Mesenchymal stem cell (in vitro differentiated cells and primary cell): ENCODE results near the gene FUT6.
"Not testable (repeated sequence)": the region's sequence is repeated elsewhere in the genome, so short reads cannot be mapped to it uniquely, and the experiment has no call there.

Source experiments
- DNase-seq: peaks from one replicate; pipeline ENCODE4 v3.0.0-alpha.2; 2013
- H2AFZ ChIP-seq: one replicate; pipeline ENCODE4 v1.6.1; 2013; ENCODE audit warnings: low read depth, mild to moderate bottlenecking, control low read depth, inconsistent platforms, low read length, moderate library complexity
- H2AK5ac ChIP-seq: 2 replicates; pipeline ENCODE4 v1.6.1; 2013; ENCODE audit warnings: low read length, moderate library complexity, mild to moderate bottlenecking, inconsistent platforms; ENCODE audit not compliant: severe bottlenecking
- H2BK120ac ChIP-seq: one replicate; pipeline ENCODE4 v1.6.1; 2013; ENCODE audit warnings: low read depth, mild to moderate bottlenecking, inconsistent platforms, low read length, moderate library complexity
- H2BK12ac ChIP-seq, 2 experiments: one replicate each; pipeline ENCODE4 v1.6.1; 2013; ENCODE audit warnings: inconsistent platforms in 2 of 2, low read length in 2 of 2, mild to moderate bottlenecking in 2 of 2, moderate library complexity in 2 of 2, control low read depth in 1 of 2
- H2BK15ac ChIP-seq: one replicate; pipeline ENCODE4 v1.6.1; 2013; ENCODE audit warnings: mild to moderate bottlenecking, low read depth, inconsistent platforms; ENCODE audit not compliant: poor library complexity, severe bottlenecking
- H2BK5ac ChIP-seq: 2 replicates; pipeline ENCODE4 v1.6.1; 2013; ENCODE audit warnings: low read depth, mild to moderate bottlenecking, low read length, control low read depth, inconsistent platforms; ENCODE audit not compliant: poor library complexity, severe bottlenecking
- H3K14ac ChIP-seq, 2 experiments: one replicate each; pipeline ENCODE4 v1.6.1; 2013; ENCODE audit warnings: inconsistent platforms in 2 of 2, low read length in 2 of 2, control low read depth in 1 of 2, mild to moderate bottlenecking in 1 of 2, moderate library complexity in 1 of 2
- H3K18ac ChIP-seq, 2 experiments: one replicate each; pipeline ENCODE4 v1.6.1; 2013; ENCODE audit warnings: inconsistent platforms in 2 of 2, low read length in 2 of 2, control low read depth in 1 of 2, low read depth in 1 of 2, mild to moderate bottlenecking in 1 of 2
- H3K23ac ChIP-seq, 2 experiments: one replicate each; pipeline ENCODE4 v1.6.1; 2013; ENCODE audit warnings: inconsistent platforms in 2 of 2, low read length in 2 of 2, mild to moderate bottlenecking in 2 of 2, moderate library complexity in 2 of 2, control low read depth in 1 of 2
- H3K27ac ChIP-seq: 2 replicates; pipeline ENCODE4 v1.5.1; 2013; ENCODE audit warnings: mild to moderate bottlenecking, moderate library complexity, low read length, control low read depth, inconsistent platforms; ENCODE audit not compliant: poor library complexity, severe bottlenecking
- H3K27me3 ChIP-seq, 2 experiments: 2 replicates each; pipeline versions ENCODE4 v1.6.1 to v1.7.0; 2013; ENCODE audit warnings: low read length in 2 of 2, mild to moderate bottlenecking in 2 of 2, moderate library complexity in 2 of 2, control low read depth in 1 of 2, inconsistent platforms in 1 of 2; ENCODE audit not compliant: control insufficient read depth in 1 of 2, insufficient read depth in 1 of 2
- H3K36me3 ChIP-seq, 2 experiments: 2 replicates each; pipeline versions ENCODE4 v1.6.1 to v1.7.0; 2013; ENCODE audit warnings: low read length in 2 of 2, control low read depth in 1 of 2, inconsistent platforms in 1 of 2, low read depth in 1 of 2, mild to moderate bottlenecking in 1 of 2; ENCODE audit not compliant: insufficient read depth in 2 of 2, control insufficient read depth in 1 of 2
- H3K4ac ChIP-seq, 2 experiments: one replicate each; pipeline ENCODE4 v1.6.1; 2013; ENCODE audit warnings: inconsistent platforms in 2 of 2, low read length in 2 of 2, mild to moderate bottlenecking in 2 of 2, moderate library complexity in 2 of 2, control low read depth in 1 of 2, low read depth in 1 of 2
- H3K4me1 ChIP-seq: 2 replicates; pipeline ENCODE4 v1.6.1; 2013; ENCODE audit warnings: low read depth, low read length, control low read depth; ENCODE audit not compliant: control insufficient read depth, insufficient read depth
- H3K4me2 ChIP-seq: 2 replicates; pipeline ENCODE4 v1.6.1; 2013; ENCODE audit warnings: low read length, mild to moderate bottlenecking, inconsistent platforms; ENCODE audit not compliant: poor library complexity, severe bottlenecking
- H3K4me3 ChIP-seq, 2 experiments: 2 replicates each; pipeline versions ENCODE4 v1.5.1 to v1.7.0; 2013; ENCODE audit warnings: low read length in 2 of 2, mild to moderate bottlenecking in 2 of 2, control low read depth in 1 of 2, low read depth in 1 of 2; ENCODE audit not compliant: insufficient read depth in 1 of 2
- H3K79me1 ChIP-seq: replicated peaks from 2 replicates; pipeline ENCODE4 v1.6.1; 2013; ENCODE audit warnings: mild to moderate bottlenecking, control low read depth, low read length, inconsistent platforms; ENCODE audit not compliant: poor library complexity, severe bottlenecking
- H3K9ac ChIP-seq: 2 replicates; pipeline ENCODE4 v1.7.0; 2013; ENCODE audit warnings: mild to moderate bottlenecking, low read length, moderate library complexity
- H3K9me3 ChIP-seq: 2 replicates; pipeline ENCODE4 v1.7.0; 2013; ENCODE audit warnings: mild to moderate bottlenecking, low read length; ENCODE audit not compliant: control insufficient read depth
- H4K8ac ChIP-seq: one replicate; pipeline ENCODE4 v1.6.1; 2013; ENCODE audit warnings: inconsistent platforms, mild to moderate bottlenecking, low read length, moderate library complexity
- H4K91ac ChIP-seq: one replicate; pipeline ENCODE4 v1.6.1; 2013; ENCODE audit warnings: mild to moderate bottlenecking, low read length, inconsistent platforms
- WGBS: methylation state at CpG from one replicate; pipeline ENCODE4 v1.1.7; 2013; ENCODE audit warnings: mixed read lengths; 5-methylcytosine and 5-hydroxymethylcytosine counted together

FUT6 gene

DNA sequence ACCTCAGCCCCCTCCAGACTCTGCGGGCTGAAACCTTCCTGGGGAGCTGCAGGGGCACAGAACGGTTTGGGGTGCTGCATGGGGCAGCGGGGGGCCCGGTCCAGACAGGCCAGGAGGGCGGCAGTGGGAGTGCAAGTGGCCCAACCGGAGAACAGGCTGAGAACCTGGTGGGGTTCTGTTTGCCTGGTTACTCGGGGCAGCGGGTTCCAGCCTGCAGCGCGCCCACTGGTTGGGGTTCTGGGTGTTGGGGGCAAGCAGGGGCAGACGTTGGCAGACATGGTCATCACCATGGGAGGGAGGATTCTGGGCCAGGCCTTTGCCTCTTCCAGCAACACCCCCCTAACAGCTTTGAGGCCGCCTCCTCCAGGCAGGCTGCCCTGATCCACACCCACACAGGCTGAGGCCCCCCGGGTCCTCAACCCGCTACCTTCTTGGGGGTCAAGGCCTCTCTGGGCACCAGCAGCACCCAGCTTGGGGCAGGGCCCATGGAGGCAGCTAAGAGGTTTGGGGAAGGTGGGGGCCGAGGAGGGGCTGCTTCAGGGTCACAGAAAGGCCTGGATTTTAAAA is 54.8 kb downstream of the FUT6 start, which contains the start of gene PRR22:
TSS of gene PRR22 (minus strand) at position 166 of the 567 bp plus-strand sequence. CDS start at position 80, 86 bp downstream.
- Histone ChIP-seq H2BK12ac (no peak within 1 kb of the TSS), H2AK5ac (no peak within 1 kb of the TSS), H3K9me3 (no peaks in the 10 kb centered on the region), H3K14ac (no peak within 1 kb of the TSS), H3K4me1 (peaks cover 4% of the 10 kb centered on the region), H2BK5ac (no peak within 1 kb of the TSS), H3K18ac (no peak within 1 kb of the TSS), H3K27me3 (no peaks in the 10 kb centered on the region), H2AFZ (no peak within 1 kb of the TSS), H3K9ac (no peak within 1 kb of the TSS), H4K91ac (no peak within 1 kb of the TSS), H2BK120ac (no peak within 1 kb of the TSS), H3K4me2 (no peak within 1 kb of the TSS), H3K23ac (no peak within 1 kb of the TSS), H3K79me1 (peaks cover 36% of the 10 kb centered on the region), H3K36me3 (peaks cover 53 to 76% of the 10 kb centered on the region in 2 experiments), H3K4me3 (peak within 1 kb of the TSS in 1 of 2 experiments; percentile 14), H4K8ac (no peak within 1 kb of the TSS), H3K4ac (no peak within 1 kb of the TSS), H2BK15ac (no peak within 1 kb of the TSS), H3K27ac (no peak within 1 kb of the TSS)
- 95% methylated on average over 10 of the region's 15 CpGs for WGBS
- DNase-seq, result no peak

GRCh38 chr19:5782945-5783919 is 56.3 kb downstream of the FUT6 start:
- Histone ChIP-seq H3K14ac (no peak overlapping the region), H3K27me3 (no peaks in the 10 kb centered on the region), H2AFZ (no peak overlapping the region), H3K9me3 (no peaks in the 10 kb centered on the region), H3K23ac (no peak overlapping the region), H2AK5ac (no peak overlapping the region), H3K36me3 (peaks cover 42 to 62% of the 10 kb centered on the region in 2 experiments), H3K79me1 (peaks cover 26% of the 10 kb centered on the region), H2BK12ac (no peak overlapping the region), H3K4me3 (no peak overlapping the region), H3K18ac (no peak overlapping the region), H3K4ac (no peak overlapping the region), H3K9ac (no peak overlapping the region), H2BK5ac (no peak overlapping the region), H3K27ac (no peak overlapping the region), H4K8ac (no peak overlapping the region), H4K91ac (no peak overlapping the region), H3K4me2 (no peak overlapping the region), H2BK15ac (no peak overlapping the region), H3K4me1 (peaks cover 4% of the 10 kb centered on the region), H2BK120ac (no peak overlapping the region)
- DNase-seq, result no peak
- WGBS, result 91% methylated on average over 48 of the region's 48 CpGs

- H3K9me3 ChIP-seq, result no peaks in the 10 kb centered on the region
- no peak for DNase-seq
- no peak overlapping the region for H2BK12ac ChIP-seq
- H4K8ac ChIP-seq, result no peak overlapping the region
- H2AK5ac ChIP-seq, result no peak overlapping the region
- peak overlapping the region; percentile 30 for H4K91ac ChIP-seq
- H3K4me1 ChIP-seq, result peaks cover 3% of the 10 kb centered on the region
- H3K27ac ChIP-seq, result no peak overlapping the region
- H2BK5ac ChIP-seq, result no peak overlapping the region
- no peak overlapping the region for H3K9ac ChIP-seq
- peaks cover 0 to 1% of the 10 kb centered on the region in 2 experiments for H3K27me3 ChIP-seq
- peaks cover 33 to 53% of the 10 kb centered on the region in 2 experiments for H3K36me3 ChIP-seq
- no peak overlapping the region for H2AFZ ChIP-seq
- H3K4me3 ChIP-seq, result no peak overlapping the region
- H3K23ac ChIP-seq, result no peak overlapping the region
- 96% methylated on average over 9 of the region's 9 CpGs for WGBS
- H3K14ac ChIP-seq, result no peak overlapping the region
- H3K79me1 ChIP-seq, result peaks cover 21% of the 10 kb centered on the region
- no peak overlapping the region for H2BK15ac ChIP-seq
- H3K4ac ChIP-seq, result no peak overlapping the region
- no peak overlapping the region for H2BK120ac ChIP-seq
- H3K4me2 ChIP-seq, result no peak overlapping the region
- no peak overlapping the region for H3K18ac ChIP-seq
These were observed 57.2 kb downstream of the FUT6 start for GRCh38 chr19:5782322-5782721.

DNA sequence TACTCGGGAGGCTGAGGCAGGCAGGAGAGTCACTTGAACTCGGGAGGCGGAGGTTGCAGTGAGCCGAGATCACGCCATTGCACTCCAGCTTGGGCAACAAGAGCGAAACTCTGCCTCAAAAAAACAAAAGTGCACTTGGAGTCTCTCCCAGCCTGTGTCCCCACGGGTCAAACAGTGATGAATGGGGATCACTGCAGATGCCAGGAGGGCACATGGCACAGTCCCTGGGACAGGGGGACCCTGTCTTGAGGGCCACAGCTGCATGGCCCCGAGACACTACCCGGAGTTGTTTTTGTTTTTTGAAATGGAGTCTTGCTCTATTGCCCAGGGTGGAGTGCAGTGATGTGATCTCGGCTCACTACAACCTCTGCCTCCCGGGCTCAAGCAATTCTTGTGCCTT is 58.6 kb downstream of the FUT6 start:
- not testable (repeated sequence) for H2BK15ac ChIP-seq, H2BK12ac ChIP-seq, DNase-seq, H4K91ac ChIP-seq, H4K8ac ChIP-seq, H3K4me2 ChIP-seq, H3K9me3 ChIP-seq, H3K27ac ChIP-seq, H3K4ac ChIP-seq, H3K27me3 ChIP-seq, H3K23ac ChIP-seq, H2AFZ ChIP-seq, H3K4me3 ChIP-seq, H3K18ac ChIP-seq, H3K9ac ChIP-seq, H3K4me1 ChIP-seq, H2AK5ac ChIP-seq, H2BK5ac ChIP-seq, H2BK120ac ChIP-seq, H3K14ac ChIP-seq
- H3K36me3 ChIP-seq, result peaks cover 19 to 39% of the 10 kb centered on the region in 2 experiments
- peaks cover 16% of the 10 kb centered on the region for H3K79me1 ChIP-seq
- WGBS, result 93% methylated on average over 11 of the region's 11 CpGs
